Omental fat pad (tissue), 4 donors: ENCODE results near the gene GRIA1. TPM values are rescaled to one million over a fixed set of nuclear protein-coding genes. Genes with fewer than 3 reads are reported as not detected.

Source experiments
- ATAC-seq: fragments of 150-250 bp; one replicate; pipeline ENCODE4 v1.9.1; 2016; ENCODE audit warnings: mild to moderate bottlenecking, moderate library complexity; ENCODE audit not compliant: low FRiP score
- DNase-seq: peaks from one replicate; pipeline ENCODE4 v3.0.0-alpha.2; 2019; ENCODE audit warnings: low spot score
- CTCF ChIP-seq, 3 donors: fragments of 450-650 bp; IDR thresholded peaks; one replicate each; pipeline ENCODE4 v1.5.1; 2016 to 2017; ENCODE audit warnings: antibody characterized with exemption in 3 of 3, mild to moderate bottlenecking in 3 of 3, moderate library complexity in 2 of 3
- total RNA-seq, 4 donors: library from RNA; depleted of rRNA; stranded (reverse); fragments of >200 nt; gene quantifications; one replicate each; pipeline ENCODE4 v1.1.0, GENCODE V29; 2016

Gene GRIA1
- total RNA-seq, 4 donors from 2014 or later: 1.7 to 9.6 (median 5.0) TPM; not detected in 1

- ATAC-seq (no peak), DNase-seq (no peak)
- no peak for TF ChIP-seq CTCF (IDR thresholded peaks at IDR 0.05)
Observed at GRCh38 chr5:153571162-153571561, 80.7 kb downstream of the GRIA1 start.

- DNase-seq: no peak
- no peak for ATAC-seq
- no peak for TF ChIP-seq CTCF (IDR thresholded peaks at IDR 0.05)
Observed at GRCh38 chr5:153572411-153573145, 82.1 kb downstream of the GRIA1 start.

DNA sequence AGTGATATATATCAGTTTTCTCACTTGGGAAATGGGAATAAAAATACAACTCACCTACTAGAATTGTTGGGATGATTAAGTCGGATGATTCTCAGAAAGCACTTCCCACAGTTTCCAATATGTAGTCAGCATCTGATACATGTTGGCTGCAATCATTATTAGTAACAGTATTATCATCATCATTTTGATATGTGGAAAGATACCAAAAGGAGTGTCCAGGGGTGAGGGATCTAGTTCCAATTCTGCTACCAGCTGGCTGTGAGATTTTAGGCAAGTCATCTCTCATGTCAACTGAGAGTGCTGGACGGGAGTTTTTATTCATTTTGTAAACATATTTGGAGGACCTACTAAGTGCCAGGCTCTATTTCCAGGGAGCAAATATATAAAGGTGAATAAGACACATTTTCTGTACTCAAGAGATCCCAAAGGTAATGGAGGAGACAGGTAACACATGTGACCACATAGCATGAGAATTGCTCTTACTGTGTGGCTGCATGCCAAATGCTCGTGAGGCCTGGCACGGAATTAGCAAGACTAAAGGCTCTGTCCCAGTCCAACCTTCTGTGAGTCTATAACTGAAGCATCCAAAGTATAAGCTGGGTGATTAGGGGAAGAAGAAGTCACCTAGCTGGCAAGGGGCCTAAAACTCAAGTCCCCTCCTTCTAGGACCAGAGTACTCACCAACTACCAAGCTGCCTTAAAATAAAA, 83.0 kb downstream of the GRIA1 start:
- ATAC-seq (no peak), DNase-seq (no peak)
- TF ChIP-seq CTCF (IDR thresholded peaks at IDR 0.05): no peak

GRCh38 chr5:153584126-153584959, 93.9 kb downstream of the GRIA1 start:
- no peak for DNase-seq
- TF ChIP-seq CTCF (IDR thresholded peaks at IDR 0.05): no peak
- no peak for ATAC-seq

DNA sequence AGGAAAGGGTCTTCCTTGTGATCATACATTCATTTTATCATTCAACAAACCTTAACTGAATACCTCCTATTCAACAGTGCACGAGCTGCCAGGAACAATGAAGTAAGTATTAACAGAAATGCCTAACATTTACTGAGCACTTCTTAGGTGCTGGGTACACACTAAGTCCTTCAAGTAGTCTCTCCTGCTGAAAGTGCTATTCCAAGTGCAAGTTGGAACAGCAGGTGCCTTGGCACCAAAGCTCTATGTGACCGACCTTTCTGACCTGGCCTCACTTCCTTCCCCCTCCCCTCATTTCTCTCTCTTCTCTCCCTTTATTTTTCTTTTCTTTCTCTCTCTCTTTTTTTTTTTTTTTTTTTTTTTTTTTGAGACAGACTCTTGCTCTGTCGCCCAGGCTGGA, 94.5 kb downstream of the GRIA1 start:
- ATAC-seq: no peak
- TF ChIP-seq CTCF (IDR thresholded peaks at IDR 0.05): no peak
- DNase-seq: no peak

GRCh38 chr5:153585622-153586277, 95.3 kb downstream of the GRIA1 start:
- no peak for DNase-seq
- ATAC-seq: peak; percentile 44
- TF ChIP-seq CTCF (IDR thresholded peaks at IDR 0.05): no peak
